ENCODE data around the gene CFHR4.

CFHR4 gene

GRCh38 chr1:196951711-196952394 lies 64.0 kb downstream of the CFHR4 start:
- no peak overlapping the region for H3K4me2 ChIP-seq (ENCODE audit: low read length)
- H4K20me1 ChIP-seq (ENCODE audit: control insufficient read depth, insufficient read depth, low read depth, low read length): no peaks in the 10 kb centered on the region
- no peak for TF ChIP-seq EZH2phosphoT487 (IDR thresholded peaks at IDR 0.05; ENCODE audit: borderline replicate concordance, low read length)
- TF ChIP-seq, protein P1, sequence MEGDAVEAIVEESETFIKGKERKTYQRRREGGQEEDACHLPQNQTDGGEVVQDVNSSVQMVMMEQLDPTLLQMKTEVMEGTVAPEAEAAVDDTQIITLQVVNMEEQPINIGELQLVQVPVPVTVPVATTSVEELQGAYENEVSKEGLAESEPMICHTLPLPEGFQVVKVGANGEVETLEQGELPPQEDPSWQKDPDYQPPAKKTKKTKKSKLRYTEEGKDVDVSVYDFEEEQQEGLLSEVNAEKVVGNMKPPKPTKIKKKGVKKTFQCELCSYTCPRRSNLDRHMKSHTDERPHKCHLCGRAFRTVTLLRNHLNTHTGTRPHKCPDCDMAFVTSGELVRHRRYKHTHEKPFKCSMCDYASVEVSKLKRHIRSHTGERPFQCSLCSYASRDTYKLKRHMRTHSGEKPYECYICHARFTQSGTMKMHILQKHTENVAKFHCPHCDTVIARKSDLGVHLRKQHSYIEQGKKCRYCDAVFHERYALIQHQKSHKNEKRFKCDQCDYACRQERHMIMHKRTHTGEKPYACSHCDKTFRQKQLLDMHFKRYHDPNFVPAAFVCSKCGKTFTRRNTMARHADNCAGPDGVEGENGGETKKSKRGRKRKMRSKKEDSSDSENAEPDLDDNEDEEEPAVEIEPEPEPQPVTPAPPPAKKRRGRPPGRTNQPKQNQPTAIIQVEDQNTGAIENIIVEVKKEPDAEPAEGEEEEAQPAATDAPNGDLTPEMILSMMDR (IDR thresholded peaks at IDR 0.05; ENCODE audit: low read depth, low read length, poor library complexity, severe bottlenecking): no peak
- no peaks in the 10 kb centered on the region for H3K9me2 ChIP-seq (replicated peaks; ENCODE audit: control insufficient read depth, low read length)
- H3K27me3 ChIP-seq (ENCODE audit: control insufficient read depth, low read length): no peaks in the 10 kb centered on the region
- H3F3A ChIP-seq (ENCODE audit: control insufficient read depth, insufficient read depth): no peaks in the 10 kb centered on the region
- H3K36me3 ChIP-seq (ENCODE audit: control insufficient read depth, low read length): no peaks in the 10 kb centered on the region
- no peak overlapping the region for H3K4me3 ChIP-seq (ENCODE audit: low read length)
- no peaks in the 10 kb centered on the region for H3K4me1 ChIP-seq (ENCODE audit: control insufficient read depth, low read length)
- H3K79me2 ChIP-seq (ENCODE audit: control insufficient read depth, low read length): no peaks in the 10 kb centered on the region
- no peak overlapping the region for H3K27ac ChIP-seq (ENCODE audit: low read depth, low read length)
- no peaks in the 10 kb centered on the region for H3K9me3 ChIP-seq (ENCODE audit: control insufficient read depth, insufficient read depth, low read length)

- H3K36me3 ChIP-seq (ENCODE audit: control insufficient read depth, low read length): no peaks in the 10 kb centered on the region
- no peaks in the 10 kb centered on the region for H3K9me3 ChIP-seq (ENCODE audit: control insufficient read depth, insufficient read depth, low read length)
- no peaks in the 10 kb centered on the region for H3K9me2 ChIP-seq (replicated peaks; ENCODE audit: control insufficient read depth, low read length)
- H3K27me3 ChIP-seq (ENCODE audit: control insufficient read depth, low read length): no peaks in the 10 kb centered on the region; the same call in 1 of the 2 replicates
- H3K4me2 ChIP-seq (ENCODE audit: low read length): no peak overlapping the region
- H4K20me1 ChIP-seq (ENCODE audit: control insufficient read depth, insufficient read depth, low read depth, low read length): no peaks in the 10 kb centered on the region
- no peak overlapping the region for H3K4me3 ChIP-seq (ENCODE audit: low read length)
- no peak overlapping the region for H3K27ac ChIP-seq (ENCODE audit: low read depth, low read length)
- no peaks in the 10 kb centered on the region for H3F3A ChIP-seq (ENCODE audit: control insufficient read depth, insufficient read depth)
- H3K79me2 ChIP-seq (ENCODE audit: control insufficient read depth, low read length): no peaks in the 10 kb centered on the region
- TF ChIP-seq EZH2phosphoT487 (IDR thresholded peaks at IDR 0.05; ENCODE audit: borderline replicate concordance, low read length): no peak
- TF ChIP-seq, protein P1 (IDR thresholded peaks at IDR 0.05; ENCODE audit: low read depth, low read length, poor library complexity, severe bottlenecking): no peak
- H3K4me1 ChIP-seq (ENCODE audit: control insufficient read depth, low read length): no peaks in the 10 kb centered on the region
Observed at GRCh38 chr1:196954778-196955177, 66.9 kb downstream of the CFHR4 start.

- no peak overlapping the region for H3K4me2 ChIP-seq (ENCODE audit: low read length)
- TF ChIP-seq EZH2phosphoT487 (IDR thresholded peaks at IDR 0.05; ENCODE audit: borderline replicate concordance, low read length): no peak
- TF ChIP-seq, protein P1 (IDR thresholded peaks at IDR 0.05; ENCODE audit: low read depth, low read length, poor library complexity, severe bottlenecking): no peak
- no peaks in the 10 kb centered on the region; the same call in 1 of the 2 replicates for H3K27me3 ChIP-seq (ENCODE audit: control insufficient read depth, low read length)
- H3K9me2 ChIP-seq (replicated peaks; ENCODE audit: control insufficient read depth, low read length): no peaks in the 10 kb centered on the region
- no peaks in the 10 kb centered on the region for H3F3A ChIP-seq (ENCODE audit: control insufficient read depth, insufficient read depth)
- no peaks in the 10 kb centered on the region for H3K4me1 ChIP-seq (ENCODE audit: control insufficient read depth, low read length)
- no peaks in the 10 kb centered on the region for H4K20me1 ChIP-seq (ENCODE audit: control insufficient read depth, insufficient read depth, low read depth, low read length)
- no peaks in the 10 kb centered on the region for H3K9me3 ChIP-seq (ENCODE audit: control insufficient read depth, insufficient read depth, low read length)
- H3K79me2 ChIP-seq (ENCODE audit: control insufficient read depth, low read length): no peaks in the 10 kb centered on the region
- no peak overlapping the region for H3K4me3 ChIP-seq (ENCODE audit: low read length)
- no peak overlapping the region for H3K27ac ChIP-seq (ENCODE audit: low read depth, low read length)
- H3K36me3 ChIP-seq (ENCODE audit: control insufficient read depth, low read length): no peaks in the 10 kb centered on the region
Observed at GRCh38 chr1:196955926-196956325, 68.1 kb downstream of the CFHR4 start.

Measured in DOHH2 (cell line).